ENCODE measurements around the gene DYRK1A.

DNA sequence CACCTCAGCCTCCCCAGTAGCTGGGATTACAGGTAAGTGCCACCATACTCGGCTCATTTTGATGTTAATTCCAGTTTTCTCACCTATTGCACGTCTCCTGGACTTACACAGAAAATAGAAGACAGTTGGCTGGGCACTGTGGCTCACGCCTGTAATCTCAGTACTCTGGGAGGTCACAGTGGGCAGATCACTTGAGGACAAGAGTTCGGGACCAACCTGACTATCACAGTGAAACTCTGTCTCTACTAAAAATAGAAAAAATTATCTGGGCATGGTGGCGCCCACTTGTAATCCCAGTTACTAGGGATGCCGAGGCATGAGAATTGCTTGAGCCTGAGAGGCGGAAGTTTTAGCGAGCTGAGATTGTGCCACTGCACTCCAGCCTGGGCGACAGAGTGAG, 44.1 kb downstream of the DYRK1A start:
- TF ChIP-seq POLR2A (IDR thresholded peaks at IDR 0.05; ENCODE audit: low read length) (no peak), GATA1 (IDR thresholded peaks at IDR 0.05; ENCODE audit: low read depth, low read length) (no peak)

Data from erythroblast (primary cell).